Uterus (tissue), 4 donors: ENCODE measurements around the gene GRM1. TPM values are rescaled to one million over a fixed set of nuclear protein-coding genes. Genes with fewer than 3 reads are reported as not detected.

Source experiments
- DNase-seq, 2 donors: peaks; one replicate each; pipeline ENCODE4 v3.0.0-alpha.2; 2019 to 2020
- H3K27ac ChIP-seq, 2 donors: fragments of 200-600 bp; sonication (generic); 1 replicate in 1 of 2; 2 replicates in 1 of 2; pipeline ENCODE4 v1.5.1; 2016 to 2018
- H3K27me3 ChIP-seq, 2 donors: fragments of 200-600 bp; sonication (generic); one replicate each; pipeline ENCODE4 v1.5.1; 2018 to 2019; ENCODE audit warnings: control low read depth in 1 of 2
- H3K36me3 ChIP-seq, 2 donors: fragments of 200-600 bp; sonication (generic); one replicate each; pipeline ENCODE4 v1.5.1; 2019; ENCODE audit warnings: control low read depth in 1 of 2
- H3K4me1 ChIP-seq, 2 donors: fragments of 200-600 bp; sonication (generic); one replicate each; pipeline ENCODE4 v1.5.1; 2018 to 2019; ENCODE audit warnings: control low read depth in 1 of 2
- H3K4me3 ChIP-seq, 2 donors: fragments of 200-600 bp; sonication (generic); 1 replicate in 1 of 2; 2 replicates in 1 of 2; pipeline ENCODE4 v1.5.1; 2018 to 2019; ENCODE audit warnings: mild to moderate bottlenecking in 1 of 2
- H3K9me3 ChIP-seq, 2 donors: fragments of 200-600 bp; sonication (generic); one replicate each; pipeline ENCODE4 v1.5.1; 2019; ENCODE audit warnings: control low read depth in 1 of 2
- CTCF ChIP-seq, 4 experiments: fragments of 200-600 bp in 2 of 4; fragments of 450-650 bp in 2 of 4; sonication (generic) in 2 of 4; IDR thresholded peaks; one replicate each; pipeline ENCODE4 v1.5.1; 2016 to 2019; ENCODE audit warnings: antibody characterized with exemption in 4 of 4, mild to moderate bottlenecking in 2 of 4, moderate library complexity in 1 of 4
- POLR2A ChIP-seq, 2 donors: fragments of 450-650 bp; IDR thresholded peaks; one replicate each; pipeline ENCODE4 v1.6.1; 2016; ENCODE audit warnings: antibody characterized with exemption in 2 of 2, mild to moderate bottlenecking in 1 of 2, moderate library complexity in 1 of 2
- intact Hi-C: fragments of 100-400 bp; cut with DNase I; formaldehyde crosslinking; loops from one replicate; pipeline ENCODE4 v1.15.1; 2023; ENCODE audit warnings: low total_unique reads
- total RNA-seq, 4 donors: library from RNA; depleted of rRNA in 3 of 4; stranded (reverse); fragments of >200 nt in 3 of 4; gene quantifications; one replicate each; pipeline versions ENCODE4 v1.1.0 to v1.2.4, GENCODE V29; 2014 to 2023
- donor health status: DM: yes; HTN: yes; CAD: no.

The GRM1 gene
- total RNA-seq, 4 donors from 2014 or later, result 0.07 to 0.12 TPM; not detected in 2

- Histone ChIP-seq H3K36me3 (no peaks in the 10 kb centered on the region), H3K27me3 (no peaks in the 10 kb centered on the region), H3K9me3 (no peaks in the 10 kb centered on the region), H3K27ac (no peak overlapping the region), H3K4me3 (no peak overlapping the region), H3K4me1 (no peaks in the 10 kb centered on the region)
- no peak for TF ChIP-seq POLR2A (IDR thresholded peaks at IDR 0.05)
- no peak for TF ChIP-seq CTCF (IDR thresholded peaks at IDR 0.05)
- no peak for DNase-seq
- intact Hi-C loops, result no loop called here
Measured at GRCh38 chr6:146331013-146331412, 302.2 kb downstream of the GRM1 start.

GRCh38 chr6:146335336-146335735 lies 306.5 kb downstream of the GRM1 start:
- no peak for DNase-seq
- Histone ChIP-seq H3K9me3 (no peaks in the 10 kb centered on the region), H3K4me3 (no peak overlapping the region), H3K4me1 (no peaks in the 10 kb centered on the region), H3K27ac (no peak overlapping the region), H3K36me3 (no peaks in the 10 kb centered on the region), H3K27me3 (no peaks in the 10 kb centered on the region)
- intact Hi-C loops, result no loop called here
- TF ChIP-seq CTCF (IDR thresholded peaks at IDR 0.05) (no peak), POLR2A (IDR thresholded peaks at IDR 0.05) (no peak)

DNA sequence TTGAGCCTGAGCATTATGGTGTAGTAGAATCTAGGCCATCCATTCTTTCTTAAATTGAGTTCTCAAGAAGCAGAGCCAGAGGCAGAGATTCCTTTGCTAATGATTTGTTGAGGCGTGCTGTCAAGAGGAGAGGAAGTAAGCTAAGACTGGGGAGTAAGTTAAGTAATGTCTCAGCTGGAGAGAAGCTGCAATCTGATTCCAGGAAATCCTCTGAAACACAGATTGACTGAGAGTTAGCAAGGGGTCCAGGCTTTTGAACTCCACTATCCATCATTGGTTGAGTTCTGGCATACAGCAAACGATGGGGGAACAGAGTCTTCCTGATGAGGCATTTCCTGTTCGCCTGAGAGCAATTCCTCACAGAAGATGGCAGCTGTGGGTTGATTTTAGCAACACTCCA lies 307.3 kb downstream of the GRM1 start:
- intact Hi-C loops, result no loop called here
- no peaks in the 10 kb centered on the region for H3K4me1 ChIP-seq
- no peaks in the 10 kb centered on the region for H3K9me3 ChIP-seq
- H3K4me3 ChIP-seq, result no peak overlapping the region
- H3K27ac ChIP-seq, result no peak overlapping the region
- H3K36me3 ChIP-seq, result no peaks in the 10 kb centered on the region
- DNase-seq, result no peak
- no peaks in the 10 kb centered on the region for H3K27me3 ChIP-seq
- TF ChIP-seq CTCF (IDR thresholded peaks at IDR 0.05) (no peak), POLR2A (IDR thresholded peaks at IDR 0.05) (no peak)

DNA sequence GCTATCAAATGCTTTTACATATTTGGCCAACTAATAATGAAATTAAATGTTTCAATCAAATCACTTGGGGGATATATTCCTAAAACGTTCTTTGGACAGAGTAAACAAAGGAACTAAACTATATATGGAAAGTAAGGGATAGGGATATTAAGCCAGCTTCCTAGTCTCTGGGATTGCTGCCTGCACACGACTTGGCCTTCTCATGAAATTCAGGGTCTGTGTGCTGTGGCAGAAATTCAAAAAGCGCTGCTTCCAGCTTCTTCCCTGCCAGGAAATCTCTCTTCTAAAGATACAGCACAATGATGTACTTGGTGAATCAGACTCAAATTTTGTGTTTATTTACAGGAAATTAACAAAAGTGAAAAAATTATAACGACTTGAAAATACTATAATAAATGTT lies 308.5 kb downstream of the GRM1 start:
- DNase-seq, result no peak
- no peaks in the 10 kb centered on the region for H3K36me3 ChIP-seq
- no peaks in the 10 kb centered on the region for H3K4me1 ChIP-seq
- no peaks in the 10 kb centered on the region for H3K9me3 ChIP-seq
- H3K27ac ChIP-seq, result no peak overlapping the region
- TF ChIP-seq POLR2A (IDR thresholded peaks at IDR 0.05), result no peak
- no peak for TF ChIP-seq CTCF (IDR thresholded peaks at IDR 0.05)
- no peaks in the 10 kb centered on the region for H3K27me3 ChIP-seq
- intact Hi-C loops, result no loop called here
- no peak overlapping the region for H3K4me3 ChIP-seq

DNA sequence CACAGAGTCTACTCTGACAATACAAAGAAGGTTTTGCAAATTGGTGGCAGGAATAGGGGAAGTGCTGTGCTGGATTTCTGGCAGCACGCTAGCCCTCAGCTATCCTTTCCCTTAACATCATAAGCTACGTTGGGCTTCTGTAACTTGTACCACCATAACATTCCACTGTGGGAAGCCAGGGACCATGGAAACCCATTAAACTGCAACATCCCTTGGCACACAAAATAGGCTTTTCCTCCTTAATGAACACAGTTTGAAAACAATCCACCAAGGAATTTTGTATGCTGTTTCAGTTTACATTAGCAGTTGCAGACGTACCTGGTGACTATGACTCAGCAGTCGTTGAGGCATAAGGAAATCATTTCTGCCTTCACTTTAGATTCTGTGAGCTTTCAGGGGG lies 310.9 kb downstream of the GRM1 start:
- no peak for TF ChIP-seq CTCF (IDR thresholded peaks at IDR 0.05)
- TF ChIP-seq POLR2A (IDR thresholded peaks at IDR 0.05), result no peak
- Histone ChIP-seq H3K36me3 (no peaks in the 10 kb centered on the region), H3K4me1 (no peaks in the 10 kb centered on the region), H3K4me3 (no peak overlapping the region), H3K27ac (no peak overlapping the region), H3K27me3 (no peaks in the 10 kb centered on the region), H3K9me3 (no peaks in the 10 kb centered on the region)
- intact Hi-C loops, result no loop called here
- no peak for DNase-seq
